Stimulated activated CD4-positive, alpha-beta T cell treated with anti-CD3 and anti-CD28 coated beads, Interleukin-12 subunit alpha, Interleukin-12 subunit beta, amount 100 ng/mL, for 4 hours (primary cell): ENCODE results near the gene HTR3B.
A peak's percentile ranks its signal among the peaks of the same experiment; 100 is the strongest.
"Not testable (repeated sequence)": the region's sequence is repeated elsewhere in the genome, so short reads cannot be mapped to it uniquely, and the experiment has no call there.

ENCODE experiments used
- DNase-seq: peaks from one replicate; pipeline ENCODE4 v3.0.0-alpha.2; 2020

HTR3B gene, protein sequence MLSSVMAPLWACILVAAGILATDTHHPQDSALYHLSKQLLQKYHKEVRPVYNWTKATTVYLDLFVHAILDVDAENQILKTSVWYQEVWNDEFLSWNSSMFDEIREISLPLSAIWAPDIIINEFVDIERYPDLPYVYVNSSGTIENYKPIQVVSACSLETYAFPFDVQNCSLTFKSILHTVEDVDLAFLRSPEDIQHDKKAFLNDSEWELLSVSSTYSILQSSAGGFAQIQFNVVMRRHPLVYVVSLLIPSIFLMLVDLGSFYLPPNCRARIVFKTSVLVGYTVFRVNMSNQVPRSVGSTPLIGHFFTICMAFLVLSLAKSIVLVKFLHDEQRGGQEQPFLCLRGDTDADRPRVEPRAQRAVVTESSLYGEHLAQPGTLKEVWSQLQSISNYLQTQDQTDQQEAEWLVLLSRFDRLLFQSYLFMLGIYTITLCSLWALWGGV

DNA sequence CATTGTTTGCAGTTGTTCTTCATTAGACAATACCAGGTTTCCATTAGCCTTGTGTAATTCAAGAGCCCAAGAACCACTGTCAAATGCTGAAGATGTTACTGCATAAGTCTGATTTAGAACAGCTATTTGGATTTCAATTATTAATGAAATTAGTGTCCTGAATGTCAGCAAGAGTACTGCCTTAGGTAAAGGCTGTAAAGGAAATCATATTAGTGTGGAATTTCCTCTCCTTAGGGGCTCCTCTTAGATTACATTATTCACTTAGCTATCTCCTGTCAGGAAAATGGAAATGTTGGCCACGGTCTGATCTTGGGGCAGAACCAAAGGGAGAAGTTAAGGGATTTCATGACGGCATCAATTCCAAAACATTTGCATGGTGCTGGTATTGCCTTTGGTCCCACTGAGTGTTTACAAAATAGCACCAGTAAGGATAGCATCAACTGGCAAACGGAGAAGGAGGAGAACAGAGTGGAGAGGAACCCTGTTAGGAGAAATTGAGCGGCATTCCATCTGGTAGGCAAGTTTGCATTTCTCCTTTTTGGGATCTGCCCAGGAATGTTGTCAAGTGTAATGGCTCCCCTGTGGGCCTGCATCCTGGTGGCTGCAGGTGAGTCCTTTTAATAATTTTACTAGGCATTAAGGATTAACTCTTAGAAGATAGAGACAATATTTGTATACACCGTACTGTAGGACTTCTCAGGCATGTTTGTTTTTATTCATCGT is at the start of gene HTR3B:
HTR3B (plus strand) TSS at position 418 of the 723 bp plus-strand sequence; CDS start at position 556, 138 bp downstream.
- DNase-seq: no peak

DNA sequence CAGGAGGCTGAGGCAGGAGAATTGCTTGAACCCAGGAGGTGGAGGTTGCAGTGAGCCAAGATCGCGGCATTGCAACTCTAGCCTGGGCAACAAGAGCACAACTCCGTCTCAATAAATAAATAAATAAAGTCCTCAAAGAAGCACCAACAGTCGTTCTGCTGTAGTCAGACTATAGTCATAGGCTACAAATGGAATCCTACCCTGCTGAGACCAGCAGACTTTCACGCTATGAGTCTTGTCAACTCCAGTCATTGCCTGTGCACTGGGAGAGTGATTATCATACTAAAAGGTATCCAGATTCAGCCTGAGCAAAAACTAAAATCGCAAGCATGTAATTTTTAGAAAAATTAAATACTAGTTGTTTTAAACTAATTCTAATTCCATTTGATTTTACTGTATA is 48.8 kb upstream of the HTR3B start:
- no peak for DNase-seq

GRCh38 chr11:113856966-113857759 is 47.4 kb upstream of the HTR3B start:
- DNase-seq: no peak

GRCh38 chr11:113859665-113860064 is 44.9 kb upstream of the HTR3B start:
- no peak for DNase-seq

GRCh38 chr11:113862435-113862834 is 42.2 kb upstream of the HTR3B start:
- DNase-seq: no peak

DNA sequence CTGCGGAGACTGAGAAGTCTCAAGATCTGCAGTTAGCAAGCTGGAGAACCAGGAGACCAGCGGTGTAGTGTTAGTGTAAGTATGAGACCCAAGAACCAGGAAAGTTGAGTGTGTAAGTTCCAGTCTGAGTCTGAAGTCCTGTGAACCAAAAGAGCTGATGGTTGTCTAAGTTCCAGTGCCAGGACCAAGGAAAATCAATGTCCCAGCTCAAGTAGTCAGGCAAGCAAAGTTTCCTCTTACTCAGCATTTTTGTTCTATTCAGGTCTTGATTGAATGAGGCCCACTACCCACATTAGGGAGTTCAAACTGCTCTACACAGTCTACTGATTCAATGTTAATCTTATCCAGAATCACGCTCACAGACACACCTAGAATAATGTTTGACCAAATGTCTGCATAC is 40.2 kb upstream of the HTR3B start:
- DNase-seq: no peak

DNA sequence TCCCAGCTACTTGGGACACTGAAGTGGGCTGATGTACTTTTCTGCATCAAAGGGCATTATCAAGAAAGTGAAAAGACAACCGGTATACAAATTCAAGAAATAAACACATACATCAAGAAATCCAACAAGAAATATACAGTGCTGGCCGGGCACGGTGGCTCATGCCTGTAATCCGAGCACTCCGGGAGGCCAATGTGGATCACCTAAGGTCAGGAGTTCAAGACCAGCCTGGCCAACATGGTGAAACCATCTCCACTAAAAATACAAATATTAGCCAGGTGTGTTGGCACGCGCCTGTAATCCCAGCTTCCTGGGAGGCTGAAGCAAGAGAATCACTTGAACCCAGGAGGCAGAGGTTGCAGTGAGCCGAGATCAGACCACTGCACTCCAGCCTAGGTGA is 38.7 kb upstream of the HTR3B start:
- no peak for DNase-seq

DNA sequence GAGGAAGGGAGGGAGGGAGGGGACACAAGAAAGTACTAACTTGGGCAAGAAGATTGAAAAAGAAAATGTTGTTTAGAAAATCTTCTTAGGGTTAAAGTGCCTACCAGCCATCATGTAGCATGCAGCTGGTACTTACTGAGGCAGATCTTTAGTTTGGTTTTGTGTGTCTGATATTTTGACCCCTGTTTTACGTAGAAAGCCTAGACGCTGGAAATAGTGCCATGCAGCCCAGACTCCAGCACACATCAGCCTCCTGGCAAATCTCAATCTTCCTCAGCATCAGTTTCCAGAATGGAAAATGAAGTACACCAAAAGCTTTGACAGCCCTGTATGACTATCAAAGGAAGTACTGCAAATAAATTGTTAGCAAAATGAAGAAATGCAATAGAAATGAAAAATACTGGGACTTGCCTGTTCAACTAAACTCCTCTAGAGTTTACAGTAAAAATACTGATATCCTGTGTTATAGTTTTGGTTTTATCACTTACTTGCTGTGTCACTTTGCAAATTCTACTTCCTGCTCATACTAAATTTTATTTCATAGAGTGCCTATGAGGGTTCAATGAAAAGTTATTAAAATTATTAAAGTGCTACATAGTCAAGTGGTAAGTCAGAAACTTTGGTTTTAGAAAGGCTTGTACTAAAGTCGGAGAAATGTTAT is 36.6 kb upstream of the HTR3B start:
- DNase-seq: no peak

DNA sequence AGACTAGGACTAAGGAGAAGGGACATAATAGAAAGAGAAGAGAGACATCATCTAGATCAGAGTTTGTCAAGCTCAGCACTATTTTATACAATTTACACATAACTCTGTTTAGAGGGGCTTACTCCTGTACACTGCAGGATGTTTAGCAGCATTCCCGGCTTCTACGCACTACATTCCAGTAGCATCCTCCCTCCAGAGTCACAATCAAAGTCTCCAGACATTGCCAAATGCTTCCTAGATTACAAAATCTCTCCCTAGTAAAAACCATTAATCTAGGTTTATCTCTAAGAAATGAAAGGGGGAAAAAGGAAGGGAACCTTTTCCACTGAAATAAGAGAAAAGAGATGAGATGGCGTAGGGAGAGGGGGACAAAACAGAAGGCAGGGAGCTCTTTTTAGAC is 33.3 kb upstream of the HTR3B start:
- no peak for DNase-seq

GRCh38 chr11:113873236-113873626 is 31.4 kb upstream of the HTR3B start:
- DNase-seq: no peak

DNA sequence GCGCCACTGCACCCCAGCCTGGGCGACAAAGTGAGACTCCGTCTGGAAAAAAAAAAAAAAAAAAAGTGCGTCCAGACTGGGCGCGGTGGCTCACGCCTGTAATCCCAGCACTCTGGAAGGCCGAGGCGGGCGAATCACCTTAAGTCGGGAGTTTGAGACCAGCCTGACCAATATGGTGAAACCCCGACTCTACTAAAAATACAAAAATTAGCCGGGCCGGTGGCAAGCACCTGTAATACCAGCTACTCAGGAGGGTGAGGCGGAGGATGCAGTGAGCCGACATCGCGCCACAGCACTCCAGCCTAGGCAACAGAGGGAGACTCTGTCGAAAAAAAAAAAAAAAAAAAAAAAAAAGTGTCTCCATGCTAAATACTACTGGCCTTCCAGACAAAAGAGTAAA is 30.5 kb upstream of the HTR3B start:
- no peak for DNase-seq

GRCh38 chr11:113874581-113875233 is 29.9 kb upstream of the HTR3B start:
- no peak for DNase-seq

DNA sequence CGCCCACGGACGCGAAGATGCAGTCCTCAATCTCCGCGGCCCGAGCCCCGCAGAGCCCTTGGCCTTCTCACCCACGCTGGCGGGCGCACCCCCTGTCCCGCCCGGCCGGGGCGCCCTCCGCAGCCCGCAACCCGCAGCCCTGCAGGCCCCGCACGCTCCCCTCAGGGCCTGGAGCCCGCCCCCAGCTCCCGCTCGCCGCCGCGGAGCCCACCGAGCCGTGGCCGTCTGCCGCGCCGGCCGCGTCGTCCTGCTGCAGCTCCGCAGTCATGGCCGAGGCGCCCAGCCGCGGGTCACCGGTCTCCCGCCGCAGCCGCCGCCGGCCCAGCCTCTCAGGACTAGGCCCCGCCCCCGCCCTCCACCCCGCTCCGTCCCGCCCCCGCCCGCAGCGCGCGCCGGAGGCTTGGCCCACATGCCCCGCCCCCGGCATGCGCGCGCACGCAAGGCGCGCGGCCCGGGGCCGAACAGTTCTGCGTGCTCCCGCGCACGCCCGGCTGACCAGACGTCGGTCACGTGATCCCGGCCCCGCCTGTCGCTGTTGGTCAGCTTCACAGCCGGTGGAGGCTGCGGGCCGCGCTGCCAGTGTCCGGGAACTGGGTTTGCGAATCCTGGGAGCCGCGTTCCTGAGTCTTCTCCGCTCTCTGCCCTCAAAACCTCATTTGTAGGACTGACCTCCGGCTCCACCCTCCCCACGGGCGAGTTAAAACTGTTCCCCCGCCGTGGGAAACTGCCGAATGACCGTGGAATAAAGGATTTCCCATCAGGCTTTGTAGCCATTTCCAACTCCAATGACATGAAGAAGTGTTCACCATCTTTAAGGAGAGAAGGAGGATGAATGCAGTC is 29.1 kb upstream of the HTR3B start, which contains the start of gene USP28:
USP28 (minus strand) TSS at position 339 of the 840 bp plus-strand sequence; CDS start at position 268, 71 bp downstream.
- DNase-seq: peak; percentile 77

GRCh38 chr11:113876074-113876797 is 28.4 kb upstream of the HTR3B start:
- DNase-seq: no peak

DNA sequence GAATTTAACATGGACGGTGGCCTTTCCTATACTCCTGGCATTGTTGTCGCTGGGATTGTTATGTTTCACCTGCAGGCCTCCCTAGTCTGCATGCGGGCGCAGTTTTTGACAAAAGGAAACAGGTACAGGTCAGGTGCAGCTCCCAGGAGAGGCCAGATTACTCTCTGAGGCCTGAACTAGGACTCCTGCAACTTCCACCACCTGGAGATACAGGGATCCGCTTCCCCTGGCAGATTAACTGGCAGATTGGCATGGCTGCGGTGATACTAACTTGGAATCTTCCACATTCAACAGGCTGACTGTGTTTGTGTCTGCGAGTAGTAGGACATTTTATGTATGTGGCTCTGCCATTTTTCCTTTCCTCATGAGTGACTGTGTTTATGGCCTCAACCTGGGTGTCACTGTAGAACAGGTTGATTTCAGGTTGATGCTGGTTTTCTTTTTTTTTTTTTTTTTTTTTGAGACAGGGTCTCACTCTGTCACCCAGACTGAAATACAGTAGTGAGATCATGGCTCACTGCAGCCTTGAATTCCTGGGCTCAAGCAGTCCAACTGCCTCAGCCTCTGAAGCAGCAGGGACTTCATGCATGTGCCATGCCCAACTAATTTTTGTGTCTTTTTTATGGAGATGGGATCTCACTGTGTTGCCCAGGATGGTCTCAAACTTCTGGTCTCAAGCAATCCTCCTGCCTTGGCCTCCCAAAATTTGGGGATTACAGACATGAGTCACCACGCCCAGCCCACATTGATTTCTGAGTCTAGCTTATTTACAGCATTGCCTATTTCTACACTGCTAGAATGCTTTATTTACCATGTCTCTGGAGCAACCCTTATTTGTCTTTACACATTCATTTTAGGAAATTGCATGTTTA is 27.6 kb upstream of the HTR3B start:
- DNase-seq: no peak

DNA sequence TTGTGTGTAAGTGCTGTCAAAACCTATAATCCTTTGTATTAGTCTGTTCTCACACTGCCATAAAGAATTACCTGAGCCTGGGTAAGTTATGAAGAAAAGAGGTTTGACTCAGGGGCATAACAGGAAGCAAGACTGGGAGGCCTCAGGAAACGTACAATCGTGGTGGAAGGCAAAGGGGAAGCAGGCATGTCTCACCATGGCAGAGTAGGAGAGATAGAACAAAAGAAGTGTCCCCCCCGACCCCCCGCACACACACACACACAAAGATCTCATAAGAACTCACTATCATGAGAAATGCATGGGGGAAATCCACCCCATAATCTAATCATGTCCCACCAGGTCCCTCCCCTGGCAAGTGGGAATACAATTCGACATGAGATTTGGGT is 26.9 kb upstream of the HTR3B start:
- no peak for DNase-seq

DNA sequence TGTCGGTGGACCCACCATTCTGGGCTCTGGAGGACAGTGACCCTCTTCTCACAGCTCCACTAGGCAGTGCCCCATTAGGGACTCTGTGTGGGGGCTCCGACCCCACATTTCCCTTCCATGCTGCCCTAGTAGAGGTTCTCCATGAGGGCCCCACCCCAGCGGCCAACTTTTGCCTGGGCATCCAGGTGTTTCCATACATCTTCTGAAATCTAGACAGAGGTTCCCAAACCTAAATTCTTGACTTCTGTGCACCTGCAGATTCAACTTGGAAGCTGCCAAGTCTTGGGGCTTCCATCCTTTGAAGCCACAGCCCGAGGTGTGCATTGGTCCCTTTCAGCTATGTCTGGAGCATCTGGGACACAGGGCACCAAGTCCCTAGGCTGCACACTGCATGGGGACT is 25.1 kb upstream of the HTR3B start:
- DNase-seq: not testable (repeated sequence)

- no peak for DNase-seq
These were observed 23.6 kb upstream of the HTR3B start for GRCh38 chr11:113880971-113881370.

GRCh38 chr11:113881856-113882255 is 22.7 kb upstream of the HTR3B start:
- DNase-seq: no peak
